Keratinocyte (primary cell): ENCODE data around the gene ORM2.

Experiments used
- EZH2 ChIP-seq: IDR thresholded peaks from one replicate; pipeline ENCODE4 v1.6.1; 2012; ENCODE audit warnings: inconsistent platforms, mild to moderate bottlenecking, low read length, moderate library complexity
- TF ChIP-seq, protein P1 (sequence below), 3 experiments: IDR thresholded peaks in 1 of 3; conservative IDR thresholded peaks in 1 of 3; optimal IDR thresholded peaks in 1 of 3; 2 replicates in 2 of 3; 3 replicates in 1 of 3; pipeline versions ENCODE3 to v1.5.1; 2011; ENCODE audit warnings: low read length in 3 of 3, mild to moderate bottlenecking in 3 of 3, moderate library complexity in 2 of 3, control low read depth in 1 of 3, inconsistent platforms in 1 of 3; ENCODE audit not compliant: insufficient read depth in 2 of 3; ENCODE audit errors: extremely low read depth in 1 of 3

DNA sequence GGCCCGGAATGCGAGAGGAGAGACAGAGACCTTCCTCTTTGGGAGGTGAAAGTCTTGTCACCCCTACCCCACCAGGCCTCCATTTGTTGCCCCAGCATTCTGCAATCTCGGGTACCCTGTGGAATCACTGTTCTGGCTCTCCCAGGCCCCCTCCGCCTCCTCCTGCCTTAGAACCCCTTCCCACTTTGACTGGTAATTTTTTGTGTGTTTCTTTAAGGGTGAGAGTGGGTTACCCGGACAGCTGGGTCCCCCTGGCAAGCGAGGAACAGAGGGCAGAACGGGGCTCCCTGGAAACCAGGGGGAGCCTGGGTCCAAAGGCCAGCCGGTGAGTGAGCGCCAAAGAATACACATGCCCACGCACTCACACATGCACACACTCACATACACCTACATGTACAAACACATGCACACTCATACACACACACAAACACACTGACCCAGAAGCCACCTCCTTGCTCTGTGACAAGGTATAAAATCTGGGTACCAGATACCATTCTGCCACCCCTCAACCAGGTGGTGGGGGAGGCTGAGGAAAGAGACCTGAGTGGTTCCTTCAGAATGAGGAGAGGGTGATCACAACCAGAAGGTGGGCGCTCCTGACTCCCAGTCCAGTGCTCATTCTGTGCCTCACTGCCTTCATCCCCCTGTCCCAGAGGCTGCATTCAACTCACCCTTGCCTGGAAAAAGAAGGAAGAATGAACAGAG lies 37.6 kb upstream of the ORM2 start:
- TF ChIP-seq, protein P1, sequence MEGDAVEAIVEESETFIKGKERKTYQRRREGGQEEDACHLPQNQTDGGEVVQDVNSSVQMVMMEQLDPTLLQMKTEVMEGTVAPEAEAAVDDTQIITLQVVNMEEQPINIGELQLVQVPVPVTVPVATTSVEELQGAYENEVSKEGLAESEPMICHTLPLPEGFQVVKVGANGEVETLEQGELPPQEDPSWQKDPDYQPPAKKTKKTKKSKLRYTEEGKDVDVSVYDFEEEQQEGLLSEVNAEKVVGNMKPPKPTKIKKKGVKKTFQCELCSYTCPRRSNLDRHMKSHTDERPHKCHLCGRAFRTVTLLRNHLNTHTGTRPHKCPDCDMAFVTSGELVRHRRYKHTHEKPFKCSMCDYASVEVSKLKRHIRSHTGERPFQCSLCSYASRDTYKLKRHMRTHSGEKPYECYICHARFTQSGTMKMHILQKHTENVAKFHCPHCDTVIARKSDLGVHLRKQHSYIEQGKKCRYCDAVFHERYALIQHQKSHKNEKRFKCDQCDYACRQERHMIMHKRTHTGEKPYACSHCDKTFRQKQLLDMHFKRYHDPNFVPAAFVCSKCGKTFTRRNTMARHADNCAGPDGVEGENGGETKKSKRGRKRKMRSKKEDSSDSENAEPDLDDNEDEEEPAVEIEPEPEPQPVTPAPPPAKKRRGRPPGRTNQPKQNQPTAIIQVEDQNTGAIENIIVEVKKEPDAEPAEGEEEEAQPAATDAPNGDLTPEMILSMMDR (optimal IDR thresholded peaks at IDR 0.05 in 1 of 3, IDR thresholded peaks at IDR 0.05 in 1 of 3, conservative IDR thresholded peaks at IDR 0.05 in 1 of 3; ENCODE audit: extremely low read depth in 1 of 3, insufficient read depth in 2 of 3, low read length in 3 of 3) = no peak
- no peak for TF ChIP-seq EZH2
